AG04450 (cell line): ENCODE measurements around the gene FLYWCH1. TPM values are rescaled to one million over a fixed set of nuclear protein-coding genes. Genes with fewer than 3 reads are reported as not detected.

Source experiments
- CTCF ChIA-PET: fragments of 300-600, 350-600 bp; formaldehyde crosslinking; extraction: SDS; loops from one replicate; lab custom pipeline; 2022; ENCODE audit warnings: antibody characterized with exemption, inconsistent platforms; lab: Charles Lee
- POLR2A ChIA-PET: fragments of 350-600 bp; formaldehyde crosslinking; extraction: SDS; loops from one replicate; lab custom pipeline; 2021; ENCODE audit warnings: antibody characterized with exemption, inconsistent platforms; lab: Yijun Ruan, JAX
- DNase-seq: peaks from one replicate; pipeline ENCODE4 v3.0.0-alpha.2; 2011; ENCODE audit warnings: low read depth, low spot score
- H3K27ac ChIP-seq: one replicate; pipeline ENCODE4 v1.5.1; 2012; ENCODE audit warnings: low read depth, low read length, control low read depth
- H3K27me3 ChIP-seq: one replicate; pipeline ENCODE4 v1.6.0; 2012; ENCODE audit warnings: low read length; ENCODE audit not compliant: control insufficient read depth, insufficient read depth
- H3K4me3 ChIP-seq: 2 replicates; pipeline ENCODE4 v1.5.1; 2011; ENCODE audit warnings: mild to moderate bottlenecking, low read depth, low read length, control low read depth
- H3K9me3 ChIP-seq: 2 replicates; pipeline ENCODE4 v1.5.1; 2012; ENCODE audit warnings: low read length; ENCODE audit not compliant: control insufficient read depth, insufficient read depth
- CTCF ChIP-seq: IDR thresholded peaks from 2 replicates; pipeline ENCODE4 v1.5.1; 2011; ENCODE audit warnings: low read depth, low read length, control low read depth, inconsistent platforms
- polyA plus RNA-seq: library from polyadenylated mRNA; depleted of rRNA; stranded (reverse); fragments of >200 nt; gene quantifications from 2 replicates; pipeline ENCODE4 v1.2.3, GENCODE V29; 2011

Gene FLYWCH1
- polyA plus RNA-seq, 1 experiment = 15.1 TPM

- no peak overlapping the region for H3K27ac ChIP-seq
- H3K4me3 ChIP-seq = no peak overlapping the region
- ChIA-PET POLR2A (interaction anchor here (1.8 kb wide), 1 partner anchor 47 kb away, joined by 5 read pairs; the partner anchor contains the start of gene TNFRSF12A), CTCF (interaction anchor here (1.3 kb wide), 1 partner anchor 8 kb away, joined by 3 read pairs; no protein-coding TSS in a partner anchor)
- no peaks in the 10 kb centered on the region; the same call in 1 of the 2 replicates for H3K9me3 ChIP-seq
- no peak for DNase-seq
- H3K27me3 ChIP-seq = no peaks in the 10 kb centered on the region
- no peak for TF ChIP-seq CTCF
Measured at GRCh38 chr16:2973093-2973492, 61.4 kb downstream of the FLYWCH1 start.

GRCh38 chr16:2973605-2974318 lies 62.0 kb downstream of the FLYWCH1 start:
- no peaks in the 10 kb centered on the region; the same call in 1 of the 2 replicates for H3K9me3 ChIP-seq
- ChIA-PET CTCF (interaction anchor here (1.3 kb wide), 1 partner anchor 8 kb away, joined by 3 read pairs; no protein-coding TSS in a partner anchor), POLR2A (no interaction called here)

GRCh38 chr16:2974319-2975056 lies 62.8 kb downstream of the FLYWCH1 start:
- TF ChIP-seq CTCF = no peak

More at GRCh38 chr16:2973605-2974318, 62.0 kb downstream of the FLYWCH1 start:
- H3K4me3 ChIP-seq = no peak overlapping the region
- DNase-seq = no peak
- no peak for TF ChIP-seq CTCF
- H3K27me3 ChIP-seq = no peaks in the 10 kb centered on the region
- no peak overlapping the region for H3K27ac ChIP-seq

GRCh38 chr16:2975161-2975795 lies 63.5 kb downstream of the FLYWCH1 start:
- CTCF ChIA-PET = interaction anchor here (1.5 kb wide), 1 partner anchor 13 kb away, joined by 5 read pairs; no protein-coding TSS in a partner anchor
- Histone ChIP-seq H3K9me3 (no peaks in the 10 kb centered on the region; the same call in 1 of the 2 replicates), H3K27ac (no peak overlapping the region), H3K4me3 (no peak overlapping the region), H3K27me3 (no peaks in the 10 kb centered on the region)
- TF ChIP-seq CTCF = no peak
- DNase-seq = no peak
- POLR2A ChIA-PET = no interaction called here

More at GRCh38 chr16:2974319-2975056, 62.8 kb downstream of the FLYWCH1 start:
- ChIA-PET POLR2A (no interaction called here), CTCF (interaction anchor here (1.5 kb wide), 1 partner anchor 13 kb away, joined by 5 read pairs; no protein-coding TSS in a partner anchor)
- H3K9me3 ChIP-seq = no peaks in the 10 kb centered on the region; the same call in 1 of the 2 replicates
- no peak for DNase-seq
- no peaks in the 10 kb centered on the region for H3K27me3 ChIP-seq
- no peak overlapping the region for H3K4me3 ChIP-seq
- H3K27ac ChIP-seq = no peak overlapping the region
